ACHN (cell line): ENCODE data around the gene FAM47E.

Experiments
- DNase-seq: peaks from one replicate; pipeline ENCODE4 v3.0.0-alpha.2; 2015
- in situ Hi-C: cut with HindIII; loops from 2 replicates; pipeline ENCODE4 v1.10.0; 2017; ENCODE audit warnings: low sequenced_read_pairs, low pct_ligation_motif_present, low pct_unique_long_range_greater_than_20kb

The FAM47E gene

DNA sequence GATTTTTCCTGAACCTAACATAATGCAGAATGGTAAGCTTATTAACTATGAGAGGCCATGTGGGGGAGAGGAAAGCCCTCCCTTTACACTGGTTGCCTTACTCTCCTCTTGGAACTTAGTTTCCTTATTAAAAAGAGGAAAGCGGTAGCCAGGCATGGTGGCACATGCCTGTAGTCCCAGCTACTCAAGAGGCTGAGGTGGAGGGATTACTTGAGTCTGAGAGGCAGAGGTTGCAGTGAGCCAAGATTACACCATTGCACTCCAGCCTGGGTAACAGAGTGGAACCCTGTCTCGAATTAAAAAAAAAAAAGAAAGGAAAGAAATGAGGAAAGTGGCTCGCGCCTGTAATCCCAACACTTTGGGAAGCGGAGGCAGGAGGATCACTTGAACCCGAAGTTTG lies 2.0 kb downstream of the FAM47E start:
- in situ Hi-C loops, result no loop called here
- no peak for DNase-seq

DNA sequence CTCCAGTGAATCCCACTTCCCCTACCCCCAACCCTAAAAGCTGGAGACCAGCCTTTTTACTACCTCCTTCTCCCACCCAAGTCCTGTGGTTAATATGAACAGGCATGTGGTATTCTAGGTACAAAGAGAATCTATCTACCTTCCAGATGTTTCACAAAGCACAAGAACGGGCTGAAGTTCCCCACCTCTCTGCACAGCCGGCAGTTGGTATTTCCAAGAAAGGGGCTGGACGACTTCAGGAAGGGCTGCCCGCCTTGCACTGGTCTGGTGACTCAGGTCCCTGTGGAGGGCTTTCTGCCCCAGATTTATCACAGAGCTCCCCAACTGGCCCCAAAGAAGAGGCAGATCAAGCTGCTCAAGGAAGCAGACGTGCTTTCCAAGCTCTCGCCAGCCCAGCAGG lies 4.5 kb downstream of the FAM47E start:
- no peak for DNase-seq

DNA sequence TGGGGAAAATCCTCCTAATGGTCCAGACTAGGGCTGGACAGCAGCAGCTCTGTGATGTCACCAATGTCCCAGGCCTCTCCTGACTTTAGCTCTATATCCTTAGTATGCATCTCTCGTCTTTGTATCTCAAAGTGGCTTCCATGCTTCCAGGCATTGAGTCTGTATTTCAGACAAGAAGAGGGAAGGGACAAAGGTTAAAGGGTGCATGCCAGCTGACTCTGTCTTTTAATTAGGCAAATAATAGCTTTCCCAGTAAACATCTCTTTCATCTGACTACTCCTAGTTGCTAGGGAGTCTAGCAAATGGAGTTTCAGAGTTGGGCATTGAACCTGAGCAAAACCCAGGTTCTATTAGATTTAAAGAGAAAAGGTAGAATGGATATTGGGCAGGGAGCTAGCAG lies 5.4 kb downstream of the FAM47E start:
- no peak for DNase-seq
- in situ Hi-C loops, result no loop called here

More for the DNA sequence above, 4.5 kb downstream of the FAM47E start:
- in situ Hi-C loops, result no loop called here

DNA sequence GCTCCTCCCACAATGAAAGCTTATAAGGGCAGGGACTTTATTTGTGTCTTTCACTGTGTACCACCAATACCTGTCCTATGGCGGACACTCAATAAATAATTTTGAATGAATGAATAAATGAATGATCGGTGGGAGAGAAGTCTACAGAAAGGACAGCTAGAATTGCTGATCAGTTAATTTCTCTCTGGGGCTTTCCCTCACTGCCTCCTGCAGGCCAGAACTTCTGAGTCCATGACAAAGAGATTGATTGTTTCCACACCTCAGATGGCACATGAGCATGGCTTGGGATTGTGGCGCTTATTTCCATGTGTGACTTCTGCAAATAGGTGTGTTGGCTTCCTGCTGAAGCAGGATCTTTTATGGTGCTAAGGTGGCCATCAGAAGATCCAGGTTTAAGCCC lies 6.3 kb downstream of the FAM47E start:
- in situ Hi-C loops, result no loop called here
- DNase-seq, result no peak

DNA sequence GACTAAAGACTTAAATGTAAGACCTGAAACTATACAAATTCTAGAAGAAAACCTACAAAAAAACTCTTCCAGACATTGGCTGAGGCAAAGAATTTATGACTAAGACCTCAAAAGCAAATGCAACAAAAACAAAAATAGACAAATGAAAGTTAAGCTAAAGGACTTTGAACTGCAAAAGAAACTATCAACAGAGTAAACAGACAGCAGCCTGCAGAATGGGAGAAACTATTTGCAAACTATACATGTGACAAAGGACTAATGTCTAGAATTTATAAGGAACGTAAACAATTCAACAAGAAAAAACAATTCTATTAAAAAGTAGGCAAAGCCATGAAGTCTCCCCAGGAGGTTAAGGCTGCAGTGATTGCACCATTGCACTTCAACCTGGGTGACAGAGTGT lies 9.1 kb downstream of the FAM47E start:
- in situ Hi-C loops, result no loop called here
- DNase-seq, result no peak

DNA sequence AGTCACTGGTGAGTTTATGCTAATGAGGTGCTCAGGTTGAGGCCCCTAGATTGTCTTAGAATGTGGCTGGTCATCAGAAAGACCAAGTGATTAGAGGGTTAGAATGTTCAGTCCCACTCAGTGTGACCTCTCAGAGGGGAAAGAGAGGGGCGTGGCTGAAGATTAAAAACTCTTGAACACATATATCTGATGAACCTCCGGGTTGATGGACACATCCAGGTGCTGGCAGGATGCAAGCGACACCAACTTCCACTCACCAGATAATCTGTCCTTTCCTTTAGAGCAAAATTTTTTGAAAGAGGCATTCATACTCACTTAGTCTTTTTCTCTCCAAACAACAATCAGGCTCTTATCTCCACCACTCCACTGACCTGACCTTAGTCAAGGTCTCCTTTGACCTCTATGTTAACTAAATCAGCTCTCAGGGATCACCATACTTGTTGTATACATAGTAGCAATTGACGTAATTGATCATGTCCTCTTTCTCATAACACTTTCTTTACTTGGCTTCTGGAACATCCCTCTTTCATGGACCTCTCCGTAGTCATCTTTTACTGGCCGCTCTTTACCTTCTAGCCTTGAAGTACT lies 14.2 kb downstream of the FAM47E start:
- in situ Hi-C loops, result no loop called here
- no peak for DNase-seq

DNA sequence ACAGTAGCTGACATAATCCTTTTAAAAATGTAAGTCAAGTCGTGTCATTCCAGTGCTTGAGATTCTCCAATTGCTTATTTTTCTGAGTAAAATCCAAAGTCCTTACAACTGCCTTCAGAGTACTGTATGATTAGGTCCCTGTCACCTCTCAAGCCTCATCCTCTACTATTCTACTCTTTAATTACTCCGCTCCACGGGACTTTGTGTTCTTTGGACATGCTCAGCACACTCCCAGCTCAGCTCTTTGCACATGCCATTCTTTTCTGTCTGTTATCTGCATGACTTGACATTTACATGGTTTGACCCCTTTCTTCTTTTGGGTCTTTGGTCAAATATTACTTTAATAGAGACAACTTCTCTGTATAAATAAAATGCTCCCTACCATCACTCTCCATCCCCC lies 15.1 kb downstream of the FAM47E start:
- no peak for DNase-seq
- in situ Hi-C loops, result no loop called here

DNA sequence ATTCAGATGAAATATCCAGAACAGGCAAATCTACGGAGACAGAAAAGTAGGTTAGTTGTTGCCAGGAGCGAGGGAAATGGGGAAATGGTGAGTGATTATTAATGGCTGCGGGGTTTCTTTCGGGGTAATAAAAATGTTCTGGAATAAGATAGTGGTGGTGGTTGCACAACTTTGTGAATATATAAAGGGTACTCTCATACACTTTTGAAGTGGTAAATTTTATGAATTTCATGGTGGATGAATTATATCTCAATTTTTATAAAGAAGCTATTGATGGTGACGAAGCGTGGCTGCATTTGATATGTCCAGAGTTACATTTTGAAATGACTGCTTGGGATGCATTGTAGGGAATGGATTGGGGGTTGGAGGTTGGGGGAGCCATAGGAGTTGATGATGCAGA lies 16.3 kb downstream of the FAM47E start:
- in situ Hi-C loops, result no loop called here
- DNase-seq, result no peak

DNA sequence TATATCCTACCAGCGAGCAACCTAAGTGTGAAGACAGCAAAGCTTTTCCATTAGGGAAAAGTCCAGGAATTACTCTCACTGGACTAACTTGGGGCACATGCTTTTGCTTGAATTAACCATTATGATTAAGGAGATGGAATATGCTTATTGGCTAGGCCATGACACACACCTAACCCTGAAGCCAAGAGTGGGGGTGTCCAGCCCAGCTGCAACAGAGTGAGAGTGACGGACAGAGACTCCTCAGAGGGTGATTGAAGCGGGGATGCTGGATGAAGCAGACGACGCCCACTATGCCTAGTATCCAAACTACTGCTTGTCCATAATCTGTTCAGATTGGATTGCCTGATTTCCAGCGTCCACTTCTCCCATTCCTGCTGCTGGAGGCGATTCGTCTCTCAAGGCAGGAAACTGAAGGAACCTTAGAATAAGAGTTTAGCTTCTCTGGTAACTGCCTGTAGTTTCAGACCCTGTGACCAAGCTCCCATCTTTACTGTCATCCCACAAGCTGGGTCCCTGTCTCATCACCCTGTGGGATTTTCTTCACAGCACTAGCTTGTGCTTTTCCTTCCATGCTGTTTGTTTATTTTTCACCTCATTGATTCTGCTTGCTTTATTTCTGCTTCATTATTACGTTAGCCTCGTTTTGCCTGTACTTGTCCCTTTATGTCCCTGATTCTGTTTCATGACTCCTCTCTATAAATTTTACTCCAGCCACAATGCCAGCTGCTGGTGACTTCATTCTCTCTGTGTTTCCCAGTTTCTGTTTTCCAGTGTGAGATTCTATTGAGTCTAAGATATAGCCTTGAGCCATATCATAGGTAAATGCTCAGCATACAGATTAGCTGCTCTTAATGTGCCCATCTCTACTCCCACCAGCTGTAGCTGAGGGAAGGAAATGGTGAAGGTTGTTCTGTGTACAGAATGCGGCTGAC lies 19.0 kb downstream of the FAM47E start:
- no peak for DNase-seq
- in situ Hi-C loops, result no loop called here

DNA sequence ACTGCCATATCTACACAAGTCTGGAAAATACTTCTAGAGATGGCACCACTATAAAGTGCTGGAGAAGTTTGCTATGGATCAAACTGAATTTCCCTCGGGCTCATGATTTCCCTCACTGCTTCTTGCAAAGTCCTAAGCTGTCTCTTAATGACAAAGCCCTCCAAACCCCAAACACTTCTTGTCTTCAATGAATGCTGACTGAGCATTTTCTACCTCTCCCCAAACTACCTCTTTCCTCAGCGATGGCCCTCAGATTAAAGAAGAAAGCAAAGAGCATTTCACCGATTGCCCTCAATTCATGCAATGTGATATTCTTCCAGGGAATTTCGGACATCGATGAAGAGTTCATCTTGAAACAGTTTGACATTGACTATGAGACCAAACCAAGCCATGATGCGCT lies 19.7 kb downstream of the FAM47E start:
- DNase-seq, result no peak
- in situ Hi-C loops, result no loop called here

DNA sequence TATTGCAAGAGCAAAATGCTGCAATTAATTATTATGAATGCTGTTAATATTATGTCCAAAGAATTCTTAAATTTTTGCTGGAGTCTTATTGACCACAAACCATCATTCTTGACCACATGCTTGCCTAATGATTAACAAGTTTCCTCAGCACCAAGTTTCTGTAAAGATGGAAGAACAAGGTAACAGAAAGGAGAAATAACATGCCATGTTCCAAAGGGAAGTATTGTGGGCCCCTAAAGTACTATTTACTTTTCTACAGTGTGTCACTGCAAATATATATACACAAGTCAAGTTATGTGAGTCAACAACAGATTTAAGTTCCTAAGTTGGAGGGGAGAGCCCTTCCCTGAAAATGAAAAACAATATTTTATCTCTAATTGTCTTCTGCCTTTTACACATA lies 20.6 kb downstream of the FAM47E start:
- in situ Hi-C loops, result no loop called here
- DNase-seq, result no peak

DNA sequence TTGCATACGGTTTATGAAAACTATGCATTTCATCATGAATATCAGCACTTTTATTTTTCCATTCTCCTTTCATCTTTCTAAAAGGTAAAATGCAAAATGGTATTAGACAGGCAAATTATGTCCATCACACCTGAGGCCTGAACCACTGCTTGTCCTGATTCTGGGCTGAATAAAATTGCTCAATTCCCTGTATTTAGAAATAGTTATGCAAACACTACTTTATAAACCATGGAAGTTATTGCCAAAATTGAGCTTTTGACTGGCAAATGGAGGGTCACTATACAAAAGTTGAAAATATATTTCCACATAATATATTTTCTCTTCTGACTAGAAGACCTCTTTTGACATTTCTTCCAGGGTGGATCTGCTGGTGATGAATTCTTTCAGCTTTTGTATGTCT lies 21.1 kb downstream of the FAM47E start:
- in situ Hi-C loops, result no loop called here
- no peak for DNase-seq

DNA sequence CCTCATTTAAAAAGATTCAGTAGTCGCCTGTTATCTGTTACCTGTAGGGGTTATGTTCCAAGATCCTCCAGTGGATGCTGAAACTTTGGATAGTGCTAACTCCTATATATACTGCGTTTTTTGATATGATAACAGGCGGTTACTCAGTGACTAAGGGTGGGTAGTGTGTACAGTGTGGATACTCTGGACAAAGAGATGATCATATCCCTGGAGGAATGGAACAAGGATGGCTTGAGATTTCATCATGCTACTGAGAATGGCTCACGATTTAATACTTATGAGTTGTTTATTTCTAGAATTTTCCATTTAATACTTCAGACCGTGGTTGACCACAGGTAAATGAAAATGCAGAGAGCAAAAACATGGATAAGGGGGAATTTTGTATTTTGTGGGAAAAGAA lies 21.5 kb downstream of the FAM47E start:
- DNase-seq, result no peak
- in situ Hi-C loops, result no loop called here

DNA sequence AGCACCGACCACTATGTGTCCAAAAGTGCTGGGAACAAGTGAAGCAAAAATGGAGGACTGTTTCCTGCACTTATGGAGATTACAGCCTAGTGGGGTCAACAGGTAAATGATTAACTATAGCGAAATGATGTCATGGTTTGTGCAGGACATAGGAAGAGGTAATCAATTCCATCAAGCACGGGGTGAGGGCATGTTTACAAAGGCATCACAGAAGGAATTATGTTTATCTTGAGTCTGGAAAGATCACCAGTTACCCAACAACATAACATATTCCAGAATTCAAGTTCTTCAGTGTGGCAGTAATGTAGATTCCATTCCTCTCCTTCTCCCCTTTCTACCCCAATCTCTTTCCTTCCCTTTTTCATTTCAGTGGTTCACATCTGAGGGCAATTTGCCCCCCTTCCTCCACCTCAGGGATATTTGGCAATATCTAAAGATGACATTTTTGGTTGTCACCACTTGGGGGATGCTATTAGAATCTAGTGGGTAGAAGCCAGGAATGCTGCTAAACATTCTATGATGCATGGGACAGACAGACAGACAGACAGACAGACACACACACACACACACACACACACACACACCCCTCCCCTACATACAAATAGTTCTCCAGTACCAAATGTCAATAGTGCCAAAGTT lies 24.1 kb downstream of the FAM47E start:
- DNase-seq, result no peak

DNA sequence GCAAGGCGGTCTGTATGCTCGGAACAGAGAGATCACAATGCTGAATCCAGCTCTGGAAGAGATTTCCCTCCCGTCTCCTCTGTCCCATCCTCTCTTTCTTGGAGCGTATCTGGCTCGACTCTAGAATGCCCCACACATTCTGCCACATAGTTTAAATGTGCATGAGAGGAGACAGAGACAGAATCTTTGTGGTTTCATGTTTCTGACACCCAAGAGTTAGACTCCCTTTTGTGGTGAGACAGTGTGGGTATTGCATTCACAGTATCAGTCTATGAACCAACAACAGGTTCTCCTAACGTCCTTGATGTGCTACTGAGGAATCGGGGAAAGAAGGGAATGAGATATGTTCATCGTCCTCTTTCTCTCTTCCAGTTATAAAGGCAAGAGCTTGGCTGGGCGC lies 25.3 kb downstream of the FAM47E start:
- in situ Hi-C loops, result no loop called here
- DNase-seq, result no peak

More for the DNA sequence above, 24.1 kb downstream of the FAM47E start:
- in situ Hi-C loops, result no loop called here

DNA sequence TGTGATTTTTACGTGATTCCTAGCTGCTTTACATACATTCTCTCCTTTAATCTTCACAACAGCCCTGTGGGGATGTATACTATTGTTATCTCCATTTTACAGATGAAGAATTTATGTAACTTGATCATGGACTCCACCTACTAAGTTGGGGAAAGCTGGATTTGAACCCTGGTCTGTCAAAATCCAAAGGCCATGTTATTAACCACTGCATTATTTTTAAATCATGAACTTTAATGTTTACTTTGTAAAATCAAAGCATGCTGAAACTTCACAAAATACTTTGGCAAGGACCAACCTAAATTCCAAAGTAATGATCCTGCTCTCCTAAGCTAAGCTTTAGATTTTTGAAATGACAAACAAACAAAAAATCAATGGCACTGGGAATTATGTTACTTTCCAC lies 26.1 kb downstream of the FAM47E start:
- in situ Hi-C loops, result no loop called here
- DNase-seq, result no peak

DNA sequence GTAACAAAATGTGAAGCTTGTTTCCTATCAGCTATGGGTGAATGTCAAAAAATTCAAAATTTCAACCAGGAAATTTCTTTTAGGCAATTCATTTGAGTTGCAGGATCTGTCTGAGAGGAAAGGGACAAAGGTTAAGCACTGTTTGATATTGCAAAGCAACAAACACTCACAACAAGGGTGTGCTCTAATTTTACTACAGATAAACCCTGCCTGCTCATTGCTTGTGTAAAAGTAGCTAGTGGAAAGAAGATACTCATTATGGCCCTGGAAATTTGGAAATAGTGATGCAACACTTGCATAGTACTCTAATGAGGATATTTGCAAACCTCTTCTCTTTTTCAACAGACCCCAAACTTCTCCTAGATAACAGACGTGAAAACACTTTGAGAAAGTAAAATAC lies 27.1 kb downstream of the FAM47E start:
- in situ Hi-C loops, result no loop called here
- no peak for DNase-seq

DNA sequence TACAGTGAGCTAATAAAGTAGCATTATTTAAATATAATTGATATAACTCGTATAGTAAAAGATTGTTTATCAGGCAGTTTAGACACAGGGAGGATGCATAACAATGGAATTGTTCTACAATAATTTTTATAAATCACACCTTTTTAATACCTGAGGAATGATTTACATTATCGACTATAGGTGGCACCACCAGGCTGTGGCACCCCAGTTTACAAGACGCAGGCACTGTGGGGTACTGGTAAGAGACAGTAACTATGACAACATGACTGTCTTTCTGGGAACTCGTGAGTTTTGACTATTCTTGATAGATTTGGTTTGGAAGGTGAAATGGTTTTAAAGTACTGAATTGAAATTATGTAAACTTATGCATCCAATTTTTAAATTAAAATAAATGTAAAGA lies 27.9 kb downstream of the FAM47E start:
- in situ Hi-C loops, result no loop called here
- no peak for DNase-seq

DNA sequence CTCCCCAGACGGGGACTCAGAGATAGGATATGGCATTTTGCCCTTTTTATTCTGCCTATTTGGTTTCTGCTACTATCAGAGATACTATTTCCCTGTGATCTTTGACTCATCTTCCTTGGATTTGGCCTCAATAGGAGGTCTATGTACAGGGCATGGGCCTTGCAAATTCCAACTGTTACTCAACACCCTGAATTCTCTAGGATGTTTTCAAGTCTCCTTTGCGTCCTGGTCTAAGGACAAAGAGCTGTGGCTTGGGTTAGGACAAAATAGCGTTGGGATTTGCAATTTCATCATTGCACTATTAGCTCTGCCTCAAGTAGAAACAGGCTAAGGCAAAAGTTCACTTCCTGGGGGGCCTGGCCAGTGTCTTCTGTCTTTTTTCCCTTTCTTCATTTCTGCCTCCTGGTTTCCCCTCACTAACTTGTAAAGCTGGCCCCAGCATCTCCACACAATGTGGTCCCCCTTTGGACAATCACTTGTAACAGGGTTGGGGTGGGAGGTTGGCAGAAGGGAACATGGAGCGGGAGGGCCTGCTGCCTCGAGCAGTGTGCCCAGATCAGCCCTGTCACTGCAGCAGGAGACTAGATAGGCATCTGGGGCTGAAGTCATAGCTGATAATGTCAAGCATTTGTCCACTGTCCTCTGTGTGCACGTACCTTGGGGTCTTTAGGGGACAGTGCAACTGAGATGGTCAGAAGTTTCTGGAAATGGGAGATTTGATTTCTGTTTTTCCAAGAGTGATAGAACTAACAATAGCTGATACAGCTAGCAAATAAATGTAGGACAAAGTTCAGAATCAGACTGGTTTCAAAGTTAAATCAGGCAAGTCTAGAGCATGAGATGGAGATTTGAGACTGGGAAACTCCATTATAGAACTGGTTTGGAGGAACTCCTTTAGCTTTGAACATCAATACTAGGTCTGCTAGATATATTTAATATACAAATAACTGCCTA lies 29.2 kb downstream of the FAM47E start:
- in situ Hi-C loops, result no loop called here

More for the DNA sequence above, 29.2 kb downstream of the FAM47E start:
- no peak for DNase-seq
